ENCODE data around the gene FGF12. TPM values are rescaled to one million over a fixed set of nuclear protein-coding genes. Genes with fewer than 3 reads are reported as not detected.
A peak's percentile ranks its signal among the peaks of the same experiment; 100 is the strongest.

FGF12 gene
- total and polyA plus RNA-seq, 2 of the 13 experiments (the other 11 are each of a cell fraction or from before 2014, with no cell fraction given) = 0.07 TPM; not detected in 1

GRCh38 chr3:192156382-192156781 lies 571.0 kb downstream of the FGF12 start (continued):
- TF ChIP-seq PAXIP1 (CRISPR knock-in tag; conservative IDR thresholded peaks at IDR 0.05) = peak; percentile 50; the same call in 1 of the 2 replicates
- TF ChIP-seq KLF13 (CRISPR knock-in tag; IDR thresholded peaks at IDR 0.05) = no peak
- peak; percentile 75; the same call in 1 of the 2 replicates for TF ChIP-seq NCOA2 (CRISPR knock-in tag; IDR thresholded peaks at IDR 0.05)
- 0 out of 2 replicates have a peak, but pooled peaks have one; percentile 20 for TF ChIP-seq TFE3 (CRISPR knock-in tag; IDR thresholded peaks at IDR 0.05)
- 0 out of 2 replicates have a peak, but pooled peaks have one; percentile 16 for TF ChIP-seq SAP130 (CRISPR knock-in tag; IDR thresholded peaks at IDR 0.05; ENCODE audit: low read depth)
- no peak for TF ChIP-seq ZNF354B (CRISPR knock-in tag; IDR thresholded peaks at IDR 0.05)
- no peak for TF ChIP-seq PHB2 (IDR thresholded peaks at IDR 0.05; ENCODE audit: partially characterized antibody)
- peak; percentile 33; the same call in 1 of the 2 replicates for TF ChIP-seq CREM (IDR thresholded peaks at IDR 0.05)
- no peak for TF ChIP-seq CREM (CRISPR knock-in tag; IDR thresholded peaks at IDR 0.05)
- TF ChIP-seq FOXP1 (IDR thresholded peaks at IDR 0.05) = peak; percentile 73; the same call in 1 of the 2 replicates
- peak; percentile 95 for TF ChIP-seq FOXP1 (CRISPR knock-in tag; IDR thresholded peaks at IDR 0.05)
- peak; percentile 24; the same call in 1 of the 2 replicates for TF ChIP-seq ZGPAT (CRISPR knock-in tag; IDR thresholded peaks at IDR 0.05)
- peak; percentile 50; the same call in 1 of the 2 replicates for TF ChIP-seq FOXA1 (IDR thresholded peaks at IDR 0.05)
- peak; percentile 53; the same call in 1 of the 2 replicates for TF ChIP-seq FOXA1 (CRISPR knock-in tag; IDR thresholded peaks at IDR 0.05)
- TF ChIP-seq GATAD2A (CRISPR knock-in tag; IDR thresholded peaks at IDR 0.05) = peak; percentile 63
- TF ChIP-seq MIXL1 (CRISPR knock-in tag; IDR thresholded peaks at IDR 0.05) = peak; percentile 62; the same call in 1 of the 2 replicates
- TF ChIP-seq ZBTB20 (CRISPR knock-in tag; IDR thresholded peaks at IDR 0.05; ENCODE audit: borderline replicate concordance, low read depth) = no peak
- TF ChIP-seq NFIC (IDR thresholded peaks at IDR 0.05; ENCODE audit: low read length) = peak; percentile 58; the same call in 1 of the 2 replicates
- 0 out of 2 replicates have a peak, but pooled peaks have one; percentile 11 for TF ChIP-seq TFAP4 (IDR thresholded peaks at IDR 0.05; ENCODE audit: borderline replicate concordance, low read depth)
- no peak for TF ChIP-seq SOX13 (IDR thresholded peaks at IDR 0.05)
- peak in 1 of 2 experiments; percentile 47; a peak in 1 of 4 replicates for TF ChIP-seq SOX13 (CRISPR knock-in tag; conservative IDR thresholded peaks at IDR 0.05 in 1 of 2, IDR thresholded peaks at IDR 0.05 in 1 of 2)
- TF ChIP-seq ELF3 (CRISPR knock-in tag; IDR thresholded peaks at IDR 0.05) = peak; percentile 37
- TF ChIP-seq TCF7L2 (IDR thresholded peaks at IDR 0.05; ENCODE audit: low read depth, low read length) = peak; percentile 77; the same call in 1 of the 2 replicates
- peak in 1 of 2 experiments; percentile 32; a peak in 1 of 4 replicates for TF ChIP-seq EP300 (IDR thresholded peaks at IDR 0.05; ENCODE audit: low read depth in 2 of 2, low read length in 2 of 2)
- TF ChIP-seq EP300 (CRISPR knock-in tag; IDR thresholded peaks at IDR 0.05; ENCODE audit: borderline replicate concordance) = no peak
- TF ChIP-seq ZNF841 (CRISPR knock-in tag; IDR thresholded peaks at IDR 0.05; ENCODE audit: borderline replicate concordance) = no peak
- TF ChIP-seq FOXA3 (CRISPR knock-in tag; IDR thresholded peaks at IDR 0.05) = peak; percentile 83
- TF ChIP-seq ZNF720 (CRISPR knock-in tag; IDR thresholded peaks at IDR 0.05) = no peak

Data from HepG2 (cell line).